ENCODE measurements around the gene SEMA4A. TPM values are rescaled to one million over a fixed set of nuclear protein-coding genes. Genes with fewer than 3 reads are reported as not detected.
A peak's percentile ranks its signal among the peaks of the same experiment; 100 is the strongest.
"Not testable (repeated sequence)": the region's sequence is repeated elsewhere in the genome, so short reads cannot be mapped to it uniquely, and the experiment has no call there.

Gene SEMA4A
- total and polyA plus RNA-seq, 9 of the 15 experiments (the other 6 are each of a cell fraction or from before 2014, with no cell fraction given): 0.04 to 1.7 (median 0.45) TPM

DNA sequence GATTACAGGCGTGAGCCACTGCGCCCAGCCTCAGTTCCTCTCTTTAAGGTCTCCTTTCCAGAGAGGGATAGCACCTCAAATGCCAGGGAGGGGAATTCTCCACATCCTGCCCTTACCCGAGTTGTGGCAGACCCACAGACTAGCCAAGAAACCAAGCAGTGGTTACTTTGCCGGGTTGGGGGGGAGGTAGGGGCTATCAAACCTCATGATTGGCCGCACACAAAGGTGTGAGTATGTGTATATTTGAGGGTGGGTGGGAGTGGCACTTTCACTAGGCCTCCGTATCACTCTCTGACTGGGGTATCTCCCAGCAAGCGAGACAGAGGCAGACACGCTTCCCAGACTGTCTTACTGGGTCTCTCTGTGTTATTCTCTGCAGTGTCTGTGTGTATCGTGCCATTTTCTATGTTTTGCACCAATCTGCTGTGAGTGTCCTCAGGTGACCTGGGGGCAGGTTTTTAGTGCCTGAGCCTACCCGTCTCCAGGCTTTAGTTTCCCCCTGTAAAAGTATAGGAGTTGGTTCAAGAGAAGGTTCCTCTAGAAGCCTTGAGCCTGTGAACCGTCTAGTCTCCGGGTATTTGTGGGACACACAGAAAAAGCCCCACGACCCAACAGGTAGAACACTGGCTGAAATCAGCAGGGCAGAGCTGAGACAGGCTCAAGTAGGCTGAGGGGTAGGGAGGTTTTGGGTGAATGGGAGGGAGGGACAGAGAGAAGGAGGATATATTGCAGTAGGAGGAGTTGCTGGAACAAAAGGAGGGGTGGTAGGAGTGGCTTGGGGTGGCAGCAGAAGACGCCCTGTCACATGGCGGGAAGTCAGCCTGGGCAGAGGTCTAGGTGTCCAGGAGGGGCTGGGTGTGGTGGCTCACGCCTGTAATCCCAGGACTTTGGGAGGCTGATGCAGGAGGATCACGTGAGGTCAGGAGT, 28.6 kb upstream of the SEMA4A start (continued):
- TF ChIP-seq, protein P1, sequence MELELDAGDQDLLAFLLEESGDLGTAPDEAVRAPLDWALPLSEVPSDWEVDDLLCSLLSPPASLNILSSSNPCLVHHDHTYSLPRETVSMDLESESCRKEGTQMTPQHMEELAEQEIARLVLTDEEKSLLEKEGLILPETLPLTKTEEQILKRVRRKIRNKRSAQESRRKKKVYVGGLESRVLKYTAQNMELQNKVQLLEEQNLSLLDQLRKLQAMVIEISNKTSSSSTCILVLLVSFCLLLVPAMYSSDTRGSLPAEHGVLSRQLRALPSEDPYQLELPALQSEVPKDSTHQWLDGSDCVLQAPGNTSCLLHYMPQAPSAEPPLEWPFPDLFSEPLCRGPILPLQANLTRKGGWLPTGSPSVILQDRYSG (tag; conservative IDR thresholded peaks at IDR 0.05; ENCODE audit: low read depth): no peak
- TF ChIP-seq POLR2A (conservative IDR thresholded peaks at IDR 0.05) (peak; percentile 44; the same call in 1 of the 2 replicates), RAD51 (IDR thresholded peaks at IDR 0.05; ENCODE audit: borderline replicate concordance, low read depth) (peak; percentile 21; the same call in 1 of the 2 replicates)

DNA sequence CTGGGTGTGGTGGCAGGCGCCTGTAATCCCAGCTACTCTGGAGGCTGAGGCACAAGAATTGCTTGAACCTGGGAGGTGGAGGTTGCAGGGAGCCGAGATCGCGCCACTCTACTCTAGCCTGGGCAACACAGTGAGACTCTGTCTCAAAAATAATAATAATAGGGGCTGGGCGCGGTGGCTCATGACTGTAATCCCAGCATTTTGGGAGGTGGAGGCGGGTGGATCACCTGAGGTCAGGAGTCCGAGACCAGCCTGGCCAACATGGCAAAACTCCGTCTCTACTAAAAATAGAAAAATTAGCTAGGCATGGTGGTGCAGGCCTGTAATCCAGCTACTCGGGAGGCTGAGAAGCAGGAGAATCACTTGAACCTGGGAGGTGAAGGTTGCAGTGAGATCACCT, 27.8 kb upstream of the SEMA4A start:
- in situ Hi-C loops (cut with MboI); H3K9ac ChIP-seq (ENCODE audit: insufficient read depth in 1 of 2, low read depth in 2 of 2, low read length in 2 of 2); BruUV-seq (replicated peaks); H2AFZ ChIP-seq (ENCODE audit: low read depth, low read length); H3K9me1 ChIP-seq (ENCODE audit: control insufficient read depth, insufficient read depth, low read length); H3K27me3 ChIP-seq (ENCODE audit: control insufficient read depth in 2 of 2, insufficient read depth in 2 of 2, low read length in 2 of 2); H3K4me3 ChIP-seq; H3K9me3 ChIP-seq (replicated peaks; ENCODE audit: control insufficient read depth, insufficient read depth, low read depth, low read length); ATAC-seq; DNase-seq (ENCODE audit: extremely low read depth in 1 of 4, low spot score in 3 of 4); FAIRE-seq; TF ChIP-seq TOE1 (CRISPR knock-in tag; IDR thresholded peaks at IDR 0.05; ENCODE audit: borderline replicate concordance, low read depth); NR2C2 (CRISPR knock-in tag; IDR thresholded peaks at IDR 0.05); NR2C1 (tag; IDR thresholded peaks at IDR 0.05): not testable (repeated sequence)
- peak overlapping the region; percentile 83 for H3K4me2 ChIP-seq (ENCODE audit: insufficient read depth, low read length)
- ChIA-PET CTCF (ENCODE audit: low intra/inter-chr PET ratio) (interaction anchor here (1.1 kb wide), 1 partner anchor 34 kb away, joined by 3 read pairs; no protein-coding TSS in a partner anchor), POLR2A (interaction anchor here (0.6 to 6.5 kb wide), 5 partner anchors 11 to 192 kb away, joined by 3 to 76 read pairs (median 3); partner anchors contain the start of genes LMNA and PMF1)
- peaks cover 48% of the 10 kb centered on the region; the same call in 2 of the 3 replicates for H3K36me3 ChIP-seq (ENCODE audit: control insufficient read depth, insufficient read depth, low read length)
- peaks cover 44% of the 10 kb centered on the region for H4K20me1 ChIP-seq (replicated peaks; ENCODE audit: control insufficient read depth, insufficient read depth, low read length)
- 85% methylated on average over 10 of the region's 10 CpGs for WGBS (ENCODE audit: insufficient coverage, low coverage, missing lambda C conversion rate)
- peak overlapping the region; percentile 82; the same call in 1 of the 3 replicates for H3K27ac ChIP-seq (ENCODE audit: extremely low read depth, low read depth, low read length)
- H3K4me1 ChIP-seq (replicated peaks in 1 of 2; ENCODE audit: control insufficient read depth in 2 of 2, insufficient read depth in 2 of 2, low read length in 2 of 2): peaks cover 87 to 92% of the 10 kb centered on the region in 2 experiments
- intact Hi-C loops (cut with micrococcal nuclease): loop anchor here (10.0 kb wide), 1 partner anchor 191 kb away; the partner anchor contains the start of gene KHDC4
- peaks cover 99% of the 10 kb centered on the region for H3K79me2 ChIP-seq (ENCODE audit: control insufficient read depth, insufficient read depth, low read length)
- TF ChIP-seq SMARCA5 (IDR thresholded peaks at IDR 0.05): peak; percentile 50; the same call in 1 of the 2 replicates
- TF ChIP-seq ARID1B (IDR thresholded peaks at IDR 0.05): 0 out of 2 replicates have a peak, but pooled peaks have one; percentile 2
- 0 out of 2 replicates have a peak, but pooled peaks have one; percentile 42 for TF ChIP-seq ADNP (tag; IDR thresholded peaks at IDR 0.05)
- 0 out of 2 replicates have a peak, but pooled peaks have one; percentile 10 for TF ChIP-seq TOE1 (IDR thresholded peaks at IDR 0.05; ENCODE audit: borderline replicate concordance)
- 0 out of 2 replicates have a peak, but pooled peaks have one; percentile 4 for TF ChIP-seq NR2C2 (tag; IDR thresholded peaks at IDR 0.05)
- 0 out of 2 replicates have a peak, but pooled peaks have one; percentile 3 for TF ChIP-seq ZNF584 (CRISPR knock-in tag; IDR thresholded peaks at IDR 0.05; ENCODE audit: low read depth)
- TF ChIP-seq NR2C1 (IDR thresholded peaks at IDR 0.05): peak; percentile 17; the same call in 1 of the 2 replicates
